GM12872 (cell line): ENCODE measurements around the gene MCAT.

Experiments
- TF ChIP-seq, protein P1 (sequence below): IDR thresholded peaks from 3 replicates; pipeline ENCODE4 v1.5.1; 2011; ENCODE audit warnings: low read depth, mild to moderate bottlenecking, low read length, moderate library complexity; ENCODE audit not compliant: insufficient read depth

Gene MCAT

GRCh38 chr22:43142880-43143562, at the start of gene MCAT:
Gene MCAT (minus strand): TSS chr22:43143398. CDS start chr22:43143348, 50 bp downstream.
- TF ChIP-seq, protein P1, sequence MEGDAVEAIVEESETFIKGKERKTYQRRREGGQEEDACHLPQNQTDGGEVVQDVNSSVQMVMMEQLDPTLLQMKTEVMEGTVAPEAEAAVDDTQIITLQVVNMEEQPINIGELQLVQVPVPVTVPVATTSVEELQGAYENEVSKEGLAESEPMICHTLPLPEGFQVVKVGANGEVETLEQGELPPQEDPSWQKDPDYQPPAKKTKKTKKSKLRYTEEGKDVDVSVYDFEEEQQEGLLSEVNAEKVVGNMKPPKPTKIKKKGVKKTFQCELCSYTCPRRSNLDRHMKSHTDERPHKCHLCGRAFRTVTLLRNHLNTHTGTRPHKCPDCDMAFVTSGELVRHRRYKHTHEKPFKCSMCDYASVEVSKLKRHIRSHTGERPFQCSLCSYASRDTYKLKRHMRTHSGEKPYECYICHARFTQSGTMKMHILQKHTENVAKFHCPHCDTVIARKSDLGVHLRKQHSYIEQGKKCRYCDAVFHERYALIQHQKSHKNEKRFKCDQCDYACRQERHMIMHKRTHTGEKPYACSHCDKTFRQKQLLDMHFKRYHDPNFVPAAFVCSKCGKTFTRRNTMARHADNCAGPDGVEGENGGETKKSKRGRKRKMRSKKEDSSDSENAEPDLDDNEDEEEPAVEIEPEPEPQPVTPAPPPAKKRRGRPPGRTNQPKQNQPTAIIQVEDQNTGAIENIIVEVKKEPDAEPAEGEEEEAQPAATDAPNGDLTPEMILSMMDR: no peak

GRCh38 chr22:43191831-43192230, 48.6 kb upstream of the MCAT start:
- TF ChIP-seq, protein P1: no peak

DNA sequence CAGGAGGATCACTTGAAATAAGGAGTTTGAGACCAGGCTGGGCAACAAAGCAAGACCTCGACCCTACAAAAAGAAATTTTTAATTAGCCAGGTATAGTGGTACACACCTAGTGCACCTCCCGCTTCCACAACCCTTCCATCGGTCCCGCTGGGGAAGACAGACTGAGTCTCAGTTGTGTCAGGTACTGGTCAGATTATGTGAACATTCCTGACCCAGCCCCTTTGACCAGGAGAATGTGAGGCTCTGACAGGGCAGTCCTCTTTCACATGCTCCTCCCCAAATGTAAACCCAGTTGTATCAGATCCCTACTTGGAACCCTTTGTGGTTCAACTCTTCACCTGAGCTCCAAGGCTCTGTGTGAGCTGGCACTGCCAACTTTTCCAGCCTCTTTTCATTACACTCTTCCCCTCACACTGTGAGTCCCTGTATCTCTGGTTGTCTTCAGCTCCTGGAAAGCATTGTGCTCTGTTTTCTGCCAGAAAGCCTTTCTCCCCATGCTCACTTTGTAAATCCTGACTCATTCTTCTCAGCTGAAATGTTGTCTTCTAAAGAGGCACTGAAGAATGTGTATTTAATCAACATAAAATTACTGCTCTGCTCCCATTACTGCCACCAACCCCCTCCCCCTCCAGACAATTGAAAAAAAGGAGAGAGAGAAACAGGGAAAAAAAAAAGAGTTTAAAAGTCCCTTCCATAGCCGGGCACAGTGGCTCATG, 45.8 kb upstream of the MCAT start:
- TF ChIP-seq, protein P1: no peak

- TF ChIP-seq, protein P1: peak; percentile 72; the same call in 2 of the 3 replicates
Measured at GRCh38 chr22:43187171-43188099, 44.2 kb upstream of the MCAT start.

GRCh38 chr22:43186272-43187170, 43.3 kb upstream of the MCAT start, which contains the start of gene TTLL12:
Gene TTLL12 (minus strand): TSS chr22:43187134. CDS start chr22:43187069, 65 bp downstream.
- TF ChIP-seq, protein P1: no peak

DNA sequence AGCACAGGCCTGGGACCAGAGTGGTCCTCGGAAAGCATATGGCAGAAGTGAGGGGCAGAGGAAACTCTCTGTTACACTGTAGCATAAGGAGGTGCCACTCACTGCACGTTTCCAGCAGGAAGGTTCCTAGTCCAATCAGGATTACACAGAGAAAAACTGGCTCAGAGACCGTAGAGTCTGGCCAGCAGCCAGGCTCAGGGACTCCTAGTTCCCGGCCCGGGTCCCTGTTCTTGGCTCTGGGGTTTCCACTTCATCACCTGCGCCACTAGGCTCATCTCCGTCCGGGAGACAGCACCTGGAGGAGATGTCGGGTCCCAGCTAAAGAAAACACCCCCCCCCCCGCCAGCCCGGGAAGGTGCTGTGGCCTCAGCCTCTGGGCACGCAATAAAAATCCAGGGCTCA, 42.7 kb upstream of the MCAT start:
- TF ChIP-seq, protein P1: no peak
